ENCODE results near the gene TGOLN2. TPM values are rescaled to one million over a fixed set of nuclear protein-coding genes. Genes with fewer than 3 reads are reported as not detected.
"Not testable (repeated sequence)": the region's sequence is repeated elsewhere in the genome, so short reads cannot be mapped to it uniquely, and the experiment has no call there.

TGOLN2 gene
- total and polyA plus RNA-seq, 8 donors, result 90.3 to 133 (median 99.9) TPM

GRCh38 chr2:85347599-85347998, 19.8 kb upstream of the TGOLN2 start:
- no peaks in the 10 kb centered on the region for H3K27me3 ChIP-seq
- ATAC-seq, result no peak
- intact Hi-C loops (cut with DNase I), result no loop called here
- H3K9me3 ChIP-seq, result no peaks in the 10 kb centered on the region
- peaks cover 0 to 89% of the 10 kb centered on the region in 2 donors for H3K36me3 ChIP-seq
- TF ChIP-seq CTCF (IDR thresholded peaks at IDR 0.05), result no peak
- peaks cover 4 to 7% of the 10 kb centered on the region in 2 donors for H3K4me1 ChIP-seq
- DNase-seq, result no peak
- no peak overlapping the region for H3K4me3 ChIP-seq
- H3K27ac ChIP-seq, result no peak overlapping the region

DNA sequence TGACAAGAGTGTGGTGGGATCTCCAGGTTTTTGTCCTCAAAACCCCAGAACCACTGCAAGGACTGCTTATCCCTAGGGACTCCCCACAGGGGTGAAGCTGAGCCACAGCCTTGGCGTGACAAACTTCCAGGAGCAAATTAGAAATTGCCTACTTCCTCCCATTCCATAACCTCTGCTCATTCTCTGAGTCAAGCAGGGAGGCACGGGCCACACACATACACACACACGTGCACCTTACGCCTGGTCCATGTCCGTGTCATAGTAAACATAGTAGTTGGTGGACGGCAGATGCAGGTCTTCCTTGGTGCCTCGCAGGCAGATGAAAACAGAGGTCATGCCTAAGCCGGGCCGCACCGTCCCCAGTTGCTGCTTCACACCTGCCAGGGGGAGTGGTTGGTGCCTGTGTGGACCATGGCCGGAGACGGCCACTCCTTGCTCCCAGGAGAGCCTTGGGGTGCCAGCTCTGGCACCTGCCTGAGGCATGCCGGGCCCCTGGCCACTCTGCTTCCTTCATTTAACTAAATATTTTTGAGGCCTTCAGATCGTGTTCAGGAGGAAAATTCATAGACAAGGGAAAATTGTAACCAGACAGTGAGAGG, 16.7 kb upstream of the TGOLN2 start:
- ATAC-seq, result no peak

GRCh38 chr2:85343207-85343895, 15.6 kb upstream of the TGOLN2 start:
- intact Hi-C loops (cut with DNase I); ATAC-seq; DNase-seq; H3K27me3 ChIP-seq; H3K9me3 ChIP-seq; H3K4me3 ChIP-seq; H3K27ac ChIP-seq; H3K4me1 ChIP-seq: not testable (repeated sequence)
- peaks cover 0 to 62% of the 10 kb centered on the region in 2 donors for H3K36me3 ChIP-seq

More for the DNA sequence above, 16.7 kb upstream of the TGOLN2 start:
- no peak for TF ChIP-seq CTCF (IDR thresholded peaks at IDR 0.05)
- DNase-seq, result no peak
- Histone ChIP-seq H3K27ac (no peak overlapping the region), H3K4me1 (no peaks in the 10 kb centered on the region), H3K9me3 (no peaks in the 10 kb centered on the region), H3K27me3 (no peaks in the 10 kb centered on the region), H3K4me3 (no peak overlapping the region), H3K36me3 (peaks cover 0 to 72% of the 10 kb centered on the region in 2 donors)
- intact Hi-C loops (cut with DNase I), result no loop called here

DNA sequence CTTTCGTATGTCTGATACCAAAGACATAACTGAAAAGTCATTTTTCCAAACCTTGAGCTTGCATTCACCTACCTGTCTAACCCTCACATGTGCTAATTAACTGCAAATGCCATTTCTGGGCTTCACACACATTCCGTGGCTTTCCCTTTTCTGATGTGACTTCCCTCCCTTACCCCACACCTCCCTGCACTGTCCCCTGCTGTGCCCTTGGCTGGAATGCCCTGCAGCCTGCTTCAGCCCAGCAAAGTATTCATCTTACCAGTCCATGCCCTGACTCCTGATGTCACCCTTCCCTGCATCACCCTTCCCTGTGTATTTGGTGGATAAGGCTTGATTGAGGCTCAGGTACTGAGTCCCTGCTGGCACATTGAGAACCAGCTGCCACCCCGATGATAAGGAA, 14.4 kb upstream of the TGOLN2 start:
- DNase-seq, result no peak
- intact Hi-C loops (cut with DNase I), result no loop called here
- Histone ChIP-seq H3K27me3 (no peaks in the 10 kb centered on the region), H3K9me3 (no peaks in the 10 kb centered on the region), H3K4me3 (no peak overlapping the region), H3K4me1 (no peaks in the 10 kb centered on the region), H3K36me3 (peaks cover 0 to 50% of the 10 kb centered on the region in 2 donors), H3K27ac (no peak overlapping the region)
- TF ChIP-seq CTCF (IDR thresholded peaks at IDR 0.05), result no peak
- no peak for ATAC-seq

DNA sequence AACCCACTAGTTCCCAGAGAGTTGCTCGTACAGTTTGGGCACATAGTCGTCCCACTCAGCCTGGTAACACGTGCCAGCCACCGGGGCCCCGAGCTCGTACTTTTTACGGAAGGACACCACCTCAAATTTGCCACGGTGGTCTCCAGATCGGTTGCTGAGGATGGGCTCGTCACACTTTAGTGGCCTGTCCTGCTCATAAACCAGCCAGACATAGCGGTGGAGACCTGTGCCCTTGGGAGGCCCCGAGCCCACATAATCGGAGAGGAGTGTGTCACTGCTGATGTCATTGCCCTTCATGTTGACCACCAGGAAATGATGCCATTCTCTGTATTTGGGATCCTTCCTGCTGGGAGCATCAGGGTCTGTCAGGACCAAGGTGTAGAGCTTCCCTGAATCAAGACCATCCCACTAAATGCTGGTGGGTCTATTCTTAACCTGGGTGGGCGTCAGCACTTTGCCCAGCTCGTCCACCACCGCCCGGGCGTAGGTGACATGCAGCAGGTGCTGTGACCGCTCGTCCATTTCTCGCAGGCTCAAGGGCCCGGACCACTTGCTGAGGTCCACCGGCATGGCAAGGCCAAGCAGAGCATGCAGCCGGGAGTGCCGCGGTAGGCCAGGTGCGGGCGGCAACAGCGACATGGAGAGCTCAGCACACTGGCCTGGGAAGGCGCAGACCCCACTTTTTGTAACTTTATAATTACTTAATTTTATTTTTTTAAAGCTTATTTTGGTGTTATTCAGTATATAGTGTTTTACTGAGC, 13.7 kb upstream of the TGOLN2 start:
- ATAC-seq (no peak), DNase-seq (no peak)
- no peak overlapping the region for H3K4me3 ChIP-seq
- H3K4me1 ChIP-seq, result no peaks in the 10 kb centered on the region
- intact Hi-C loops (cut with DNase I), result no loop called here
- no peak for TF ChIP-seq CTCF (IDR thresholded peaks at IDR 0.05)
- no peak overlapping the region for H3K27ac ChIP-seq
- peaks cover 0 to 43% of the 10 kb centered on the region in 2 donors for H3K36me3 ChIP-seq
- H3K27me3 ChIP-seq, result no peaks in the 10 kb centered on the region
- H3K9me3 ChIP-seq, result no peaks in the 10 kb centered on the region
